NT2/D1 (cell line): Measurements from ENCODE around the gene TOPBP1.

ENCODE experiments used
- DNase-seq: peaks from one replicate; pipeline ENCODE4 v3.0.0-alpha.2; 2011; ENCODE audit warnings: low read depth, low spot score
- H3K27me3 ChIP-seq: 2 replicates; pipeline ENCODE4 v1.6.0; 2011; ENCODE audit warnings: mild to moderate bottlenecking; ENCODE audit not compliant: insufficient read length, insufficient read depth
- H3K36me3 ChIP-seq: 2 replicates; pipeline ENCODE4 v1.6.1; 2011; ENCODE audit warnings: mild to moderate bottlenecking, low read length, mixed read lengths; ENCODE audit not compliant: insufficient read depth, insufficient read length
- H3K4me1 ChIP-seq: 2 replicates; pipeline ENCODE4 v1.5.1; 2011; ENCODE audit not compliant: insufficient read depth, insufficient read length
- H3K4me3 ChIP-seq: 2 replicates; pipeline ENCODE4 v1.5.1; 2011; ENCODE audit warnings: low read depth; ENCODE audit not compliant: insufficient read length
- H3K9ac ChIP-seq: 2 replicates; pipeline ENCODE4 v1.6.0; 2011; ENCODE audit warnings: low read depth; ENCODE audit not compliant: insufficient read length
- H3K9me3 ChIP-seq: 2 replicates; pipeline ENCODE4 v1.5.1; 2011; ENCODE audit warnings: mild to moderate bottlenecking, low read length; ENCODE audit not compliant: insufficient read depth
- SUZ12 ChIP-seq: IDR thresholded peaks from 2 replicates; pipeline ENCODE4 v1.6.1; 2011; ENCODE audit not compliant: insufficient read length, insufficient read depth; ENCODE audit errors: extremely low read depth
- YY1 ChIP-seq: IDR thresholded peaks from 2 replicates; pipeline ENCODE4 v1.6.1; 2011; ENCODE audit not compliant: insufficient read length, insufficient read depth
- ZNF274 ChIP-seq: IDR thresholded peaks from 2 replicates; pipeline ENCODE4 v1.6.1; 2011; ENCODE audit warnings: mild to moderate bottlenecking, low read depth, low read length

Gene TOPBP1

DNA sequence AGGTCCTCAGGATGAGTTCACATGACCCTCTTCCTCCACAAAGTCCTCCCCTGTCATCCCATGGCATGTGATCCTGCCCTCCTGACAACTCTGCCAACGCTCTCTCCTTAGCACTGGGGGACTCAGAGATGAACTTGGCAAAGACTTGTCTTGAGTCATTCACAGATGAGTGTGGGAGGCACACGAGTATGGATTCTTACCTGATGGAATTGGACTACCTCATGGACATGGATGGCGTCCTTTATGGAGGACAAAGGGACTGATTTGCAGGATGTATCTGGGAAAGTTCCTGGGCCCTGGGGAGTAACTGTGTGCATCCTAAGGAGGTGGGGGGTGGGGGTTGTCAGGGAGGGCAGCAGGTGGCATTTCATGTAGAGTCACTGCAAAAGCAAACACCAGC lies 38.2 kb upstream of the TOPBP1 start:
- Histone ChIP-seq H3K9ac (no peak overlapping the region), H3K4me3 (no peak overlapping the region), H3K27me3 (no peaks in the 10 kb centered on the region), H3K4me1 (no peaks in the 10 kb centered on the region), H3K9me3 (peaks cover 3% of the 10 kb centered on the region; the same call in 1 of the 2 replicates), H3K36me3 (no peaks in the 10 kb centered on the region)
- DNase-seq: no peak
- TF ChIP-seq ZNF274 (no peak), SUZ12 (no peak), YY1 (no peak)

DNA sequence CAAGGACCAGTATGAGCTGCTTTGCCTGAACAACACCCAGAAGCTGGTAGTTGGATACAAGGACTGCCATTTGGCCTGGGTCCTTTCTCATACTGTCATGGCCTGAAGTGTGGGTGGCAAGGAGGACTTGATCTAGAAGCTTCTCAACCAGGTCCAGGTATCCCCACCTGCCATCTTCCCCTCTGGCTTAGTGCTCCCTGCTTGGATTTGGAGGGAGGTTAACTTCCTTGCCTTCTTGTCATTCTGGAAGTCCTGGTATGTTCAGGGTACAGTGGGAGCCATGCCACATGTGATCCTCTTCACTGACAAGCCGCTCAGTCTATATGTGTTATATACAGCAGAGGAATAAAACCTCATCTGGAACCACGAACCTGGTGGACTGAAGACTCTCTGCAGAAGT lies 37.7 kb upstream of the TOPBP1 start:
- DNase-seq: no peak
- TF ChIP-seq ZNF274 (no peak), SUZ12 (no peak), YY1 (no peak)
- no peak overlapping the region for H3K9ac ChIP-seq

DNA sequence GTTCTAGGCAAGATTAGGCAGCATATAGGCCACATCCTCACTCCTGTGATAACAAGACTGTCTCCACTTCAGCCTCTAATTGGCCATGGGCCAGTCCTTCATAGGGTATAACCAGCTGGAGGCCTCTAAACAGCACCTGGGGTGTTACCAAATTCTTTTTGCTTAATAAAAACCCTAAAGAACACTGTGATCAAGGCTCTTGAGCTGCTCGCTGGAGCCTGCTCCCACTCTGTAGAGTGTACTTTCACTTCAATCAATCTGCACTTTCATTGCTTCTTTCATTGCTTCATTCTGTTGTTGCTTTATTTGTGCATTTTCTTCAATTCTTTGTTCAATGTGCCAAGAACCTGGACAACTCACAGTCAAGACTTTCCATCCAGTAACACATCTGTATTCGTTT lies 36.2 kb upstream of the TOPBP1 start:
- no peak for DNase-seq
- H3K27me3 ChIP-seq: no peaks in the 10 kb centered on the region
- no peaks in the 10 kb centered on the region for H3K36me3 ChIP-seq
- TF ChIP-seq SUZ12: no peak
- no peak for TF ChIP-seq ZNF274
- H3K4me3 ChIP-seq: no peak overlapping the region
- H3K9me3 ChIP-seq: peaks cover 3% of the 10 kb centered on the region; the same call in 1 of the 2 replicates
- no peak overlapping the region for H3K9ac ChIP-seq
- H3K4me1 ChIP-seq: no peaks in the 10 kb centered on the region

More for the DNA sequence above, 37.7 kb upstream of the TOPBP1 start:
- Histone ChIP-seq H3K4me1 (no peaks in the 10 kb centered on the region), H3K4me3 (no peak overlapping the region), H3K9me3 (peaks cover 3% of the 10 kb centered on the region; the same call in 1 of the 2 replicates), H3K36me3 (no peaks in the 10 kb centered on the region), H3K27me3 (no peaks in the 10 kb centered on the region)

DNA sequence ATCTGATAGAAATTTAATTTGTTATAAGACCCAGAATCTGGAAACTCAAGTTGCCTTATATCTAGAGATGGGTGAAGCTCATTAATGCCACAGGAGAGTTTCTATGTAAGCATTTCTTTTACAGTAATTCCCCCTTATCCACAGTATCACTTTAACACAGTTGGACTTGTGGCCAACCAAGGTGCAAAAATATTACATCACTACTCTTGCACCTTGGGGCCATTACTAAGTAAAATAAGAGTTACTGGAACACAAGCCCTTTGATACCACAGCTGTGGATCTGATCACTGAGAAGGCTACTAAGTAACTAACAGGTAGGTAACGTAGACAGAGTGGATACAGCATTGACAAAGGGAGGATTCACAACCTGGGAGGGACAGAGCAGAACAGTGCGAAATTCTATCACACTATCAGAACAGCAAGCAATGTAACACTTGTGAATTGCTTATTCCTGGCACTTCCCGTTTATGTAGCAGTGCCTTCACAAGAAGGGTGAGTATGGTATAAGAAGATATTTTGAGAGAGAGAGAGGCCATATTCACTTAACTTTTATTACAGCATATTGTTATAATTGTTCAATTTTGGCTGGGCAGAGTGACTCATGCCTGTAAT lies 33.9 kb upstream of the TOPBP1 start:
- no peak overlapping the region for H3K4me3 ChIP-seq
- H3K9ac ChIP-seq: no peak overlapping the region
- DNase-seq: no peak

DNA sequence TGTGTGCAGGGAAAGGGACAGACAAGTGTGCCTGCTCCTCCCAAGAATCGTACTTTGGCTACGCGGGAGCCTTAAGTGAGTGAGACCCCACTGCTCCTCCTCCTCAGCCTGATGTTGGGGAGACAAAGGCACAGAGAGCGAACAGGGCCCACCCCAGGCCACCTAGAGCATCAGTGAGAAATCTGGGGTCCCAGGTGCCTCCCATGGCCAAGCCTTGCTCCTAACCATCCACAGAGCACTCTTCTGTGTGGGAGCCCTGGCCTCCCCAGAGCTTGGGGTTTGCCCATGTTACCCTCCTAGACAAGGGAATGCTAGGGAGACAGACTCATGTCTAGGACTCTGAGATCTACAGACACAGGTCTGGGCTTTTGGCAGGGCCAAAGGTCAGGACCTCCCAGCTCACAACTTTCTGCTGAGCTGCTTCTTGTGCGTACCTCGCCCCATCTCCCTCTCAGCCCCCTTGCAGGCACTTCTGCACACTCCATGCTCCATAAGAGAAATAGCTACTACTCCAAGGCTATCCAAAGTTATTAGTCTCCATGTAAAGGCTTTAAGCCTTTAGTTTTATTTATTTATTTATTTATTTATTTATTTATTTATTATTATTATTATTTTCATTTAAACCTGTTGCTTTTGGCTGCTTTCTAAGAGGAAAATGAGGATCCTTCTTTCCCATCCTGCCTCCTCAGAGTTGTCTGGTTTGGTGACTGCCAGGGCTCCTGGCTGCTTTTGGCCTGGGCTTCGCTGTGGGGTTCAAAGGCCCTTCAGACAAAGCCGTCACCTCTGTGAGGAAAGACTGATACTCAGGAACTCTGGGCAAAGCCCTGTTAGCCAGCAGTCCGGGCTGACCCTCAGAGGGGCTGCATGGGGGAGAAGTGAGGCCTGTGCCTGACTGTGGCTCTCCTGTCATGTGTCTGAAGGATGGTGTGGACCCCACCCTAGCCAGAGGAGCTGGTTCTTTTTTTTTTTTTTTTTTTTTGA lies 32.8 kb upstream of the TOPBP1 start:
- no peak overlapping the region for H3K9ac ChIP-seq
- TF ChIP-seq ZNF274 (no peak), SUZ12 (no peak), YY1 (no peak)
- peaks cover 3% of the 10 kb centered on the region; the same call in 1 of the 2 replicates for H3K9me3 ChIP-seq
- no peak overlapping the region for H3K4me3 ChIP-seq
- DNase-seq: no peak
- no peaks in the 10 kb centered on the region for H3K36me3 ChIP-seq
- H3K4me1 ChIP-seq: no peaks in the 10 kb centered on the region
- H3K27me3 ChIP-seq: no peaks in the 10 kb centered on the region

More for the DNA sequence above, 33.9 kb upstream of the TOPBP1 start:
- H3K27me3 ChIP-seq: no peaks in the 10 kb centered on the region
- no peak for TF ChIP-seq SUZ12
- TF ChIP-seq YY1: no peak
- no peak for TF ChIP-seq ZNF274
- H3K9me3 ChIP-seq: peaks cover 3% of the 10 kb centered on the region; the same call in 1 of the 2 replicates
- H3K4me1 ChIP-seq: no peaks in the 10 kb centered on the region
- H3K36me3 ChIP-seq: no peaks in the 10 kb centered on the region

DNA sequence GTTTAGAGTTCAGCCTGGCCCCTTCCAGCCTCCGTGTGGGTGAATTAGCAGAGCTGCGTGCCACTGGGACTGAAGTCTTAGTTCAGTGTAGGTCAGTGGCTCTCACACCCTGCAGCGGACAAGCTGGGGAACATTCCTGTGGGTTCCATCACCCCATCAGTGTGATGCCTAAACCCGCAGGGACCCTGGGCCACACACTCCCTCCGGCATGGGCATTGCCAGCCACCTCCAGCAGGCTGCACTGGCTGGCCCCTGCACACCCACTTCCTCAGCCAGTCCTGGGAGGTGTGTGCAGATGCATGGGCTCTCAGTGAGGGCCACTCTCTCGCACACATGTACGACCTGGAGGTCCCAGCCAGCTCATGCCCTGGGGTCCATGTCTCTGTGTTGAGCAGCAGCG lies 32.1 kb upstream of the TOPBP1 start:
- TF ChIP-seq ZNF274: no peak
- TF ChIP-seq YY1: no peak
- TF ChIP-seq SUZ12: no peak
- H3K4me1 ChIP-seq: no peaks in the 10 kb centered on the region
- no peaks in the 10 kb centered on the region for H3K36me3 ChIP-seq
- H3K4me3 ChIP-seq: no peak overlapping the region
- no peak for DNase-seq
- no peak overlapping the region for H3K9ac ChIP-seq
- H3K9me3 ChIP-seq: peaks cover 3% of the 10 kb centered on the region; the same call in 1 of the 2 replicates
- H3K27me3 ChIP-seq: no peaks in the 10 kb centered on the region

DNA sequence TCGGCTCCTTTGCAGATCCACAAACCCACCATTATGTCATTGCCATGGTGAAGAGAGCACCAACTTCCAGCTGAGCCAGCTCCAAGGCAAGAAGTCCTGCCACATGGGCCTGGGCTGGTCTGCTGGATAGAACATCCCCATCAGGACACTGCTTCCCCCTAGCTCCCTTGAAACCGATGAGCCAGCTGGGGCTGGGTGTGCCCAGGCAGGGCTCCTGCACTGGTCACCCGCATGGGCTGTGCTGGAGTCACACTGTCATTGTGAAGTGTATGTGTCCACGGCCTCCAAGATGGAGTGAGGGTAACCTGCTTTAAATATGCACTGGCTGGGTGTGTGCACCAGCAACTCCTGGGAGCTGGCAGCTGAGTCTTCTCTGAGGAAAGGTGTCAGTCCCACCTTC lies 31.0 kb upstream of the TOPBP1 start:
- H3K4me3 ChIP-seq: no peak overlapping the region
- no peak for TF ChIP-seq SUZ12
- no peaks in the 10 kb centered on the region for H3K4me1 ChIP-seq
- DNase-seq: no peak
- H3K27me3 ChIP-seq: no peaks in the 10 kb centered on the region
- no peaks in the 10 kb centered on the region for H3K9me3 ChIP-seq
- H3K36me3 ChIP-seq: no peaks in the 10 kb centered on the region
- no peak overlapping the region for H3K9ac ChIP-seq
